HL-60 (cell line): ENCODE data around the gene SOX9.

Source experiments
- CTCF ChIP-seq: IDR thresholded peaks from one replicate; pipeline ENCODE4 v1.5.1; 2011; ENCODE audit warnings: low read length, control low read depth, inconsistent platforms; ENCODE audit not compliant: insufficient read depth
- GABPA ChIP-seq: IDR thresholded peaks from 2 replicates; pipeline ENCODE4 v1.6.1; 2012; ENCODE audit warnings: low read depth

- TF ChIP-seq CTCF = no peak
- no peak for TF ChIP-seq GABPA
These were observed 1.4 kb downstream of the SOX9 start for GRCh38 chr17:72122010-72122764.
